Upper lobe of left lung (tissue), 6 donors: ENCODE data around the gene FEM1B. TPM values are rescaled to one million over a fixed set of nuclear protein-coding genes. Genes with fewer than 3 reads are reported as not detected.

Experiments
- ATAC-seq, 2 donors: fragments of 200-7000 bp; cut with Tn5 transposase; one replicate each; pipeline ENCODE4 v1.9.1; 2022; ENCODE audit warnings: mild to moderate bottlenecking in 2 of 2, moderate library complexity in 2 of 2; ENCODE audit not compliant: low FRiP score in 2 of 2
- DNase-seq, 2 donors: peaks; one replicate each; pipeline ENCODE4 v3.0.0-alpha.2; 2019 to 2020
- H3K27ac ChIP-seq, 4 donors: fragments of 200-600 bp; sonication (generic); one replicate each; pipeline ENCODE4 v1.5.1; 2016 to 2019
- H3K27me3 ChIP-seq, 4 donors: fragments of 200-600 bp; sonication (generic); one replicate each; pipeline ENCODE4 v1.5.1; 2017 to 2019
- H3K36me3 ChIP-seq, 4 donors: fragments of 200-600 bp; sonication (generic); one replicate each; pipeline ENCODE4 v1.5.1; 2016 to 2019
- H3K4me1 ChIP-seq, 4 donors: fragments of 200-600 bp; sonication (generic); one replicate each; pipeline ENCODE4 v1.5.1; 2018 to 2019
- H3K4me3 ChIP-seq, 4 donors: fragments of 200-600 bp; sonication (generic); one replicate each; pipeline ENCODE4 v1.5.1; 2017 to 2019; ENCODE audit warnings: mild to moderate bottlenecking in 2 of 4, moderate library complexity in 1 of 4
- H3K9me3 ChIP-seq, 4 donors: fragments of 200-600 bp; sonication (generic); one replicate each; pipeline ENCODE4 v1.5.1; 2018 to 2019
- CTCF ChIP-seq, 6 experiments: fragments of 450-650 bp in 4 of 6; fragments of 200-600 bp in 2 of 6; sonication (generic) in 2 of 6; IDR thresholded peaks; one replicate each; pipeline ENCODE4 v1.5.1; 2016 to 2019; ENCODE audit warnings: antibody characterized with exemption in 6 of 6
- EP300 ChIP-seq, 4 donors: sonication (generic); formaldehyde crosslinking; IDR thresholded peaks; one replicate each; pipeline ENCODE4 v1.5.1; 2017; ENCODE audit warnings: antibody characterized with exemption in 4 of 4, control low read depth in 2 of 4
- POLR2A ChIP-seq, 4 donors: fragments of 450-650 bp; IDR thresholded peaks; one replicate each; pipeline ENCODE4 v1.5.1; 2016 to 2017; ENCODE audit warnings: antibody characterized with exemption in 4 of 4, mild to moderate bottlenecking in 2 of 4
- POLR2AphosphoS5 ChIP-seq, 2 donors: sonication (generic); formaldehyde crosslinking; IDR thresholded peaks; one replicate each; pipeline ENCODE4 v1.5.1; 2017; ENCODE audit warnings: antibody characterized with exemption in 2 of 2
- WGBS, 2 donors: methylation state at CpG; one replicate each; pipeline ENCODE4 v1.1.5; 2017 to 2018; 5-methylcytosine and 5-hydroxymethylcytosine counted together
- total RNA-seq, 6 donors: library from RNA; depleted of rRNA in 4 of 6; stranded (reverse); fragments of >200 nt in 4 of 6; gene quantifications; one replicate each; pipeline versions ENCODE4 v1.1.0 to v1.2.1, GENCODE V29; 2016 to 2021
- donor health status: DM: no; HTN: no; CAD: no; lungs with moderate emphysema.
- donor health status: DM: no; HTN: yes; CAD: no; lungs with severe emphysema.

The FEM1B gene
- total RNA-seq, 6 donors from 2014 or later, result 16.0 to 58.8 (median 36.9) TPM

- Histone ChIP-seq H3K36me3 (no peaks in the 10 kb centered on the region), H3K9me3 (no peaks in the 10 kb centered on the region), H3K4me1 (peaks cover 14 to 29% (median 18%) of the 10 kb centered on the region in 4 donors), H3K27me3 (no peaks in the 10 kb centered on the region), H3K4me3 (peak overlapping the region in 3 of 4 donors; percentile 62 to 99 (median 80)), H3K27ac (peak overlapping the region in 2 of 4 donors; percentile 74 to 83)
- ATAC-seq (peak in 1 of 2 donors; percentile 30), DNase-seq (no peak)
- 57 to 60% methylated on average over 16 to 20 of the region's 20 CpGs for WGBS, 2 donors
- TF ChIP-seq POLR2AphosphoS5 (IDR thresholded peaks at IDR 0.05) (no peak), POLR2A (IDR thresholded peaks at IDR 0.05) (no peak), EP300 (IDR thresholded peaks at IDR 0.05) (no peak), CTCF (IDR thresholded peaks at IDR 0.05) (no peak)
Measured at GRCh38 chr15:68230157-68231100, 47.1 kb upstream of the FEM1B start.

- WGBS, 2 donors, result 83 to 90% methylated on average over 8 to 9 of the region's 9 CpGs
- ATAC-seq, result no peak
Measured at GRCh38 chr15:68231102-68231818, 46.3 kb upstream of the FEM1B start.

GRCh38 chr15:68232449-68232848, 45.1 kb upstream of the FEM1B start:
- WGBS, 2 donors, result 69 to 86% methylated on average over 6 of the region's 6 CpGs
- Histone ChIP-seq H3K36me3 (no peaks in the 10 kb centered on the region), H3K4me3 (no peak overlapping the region), H3K27me3 (no peaks in the 10 kb centered on the region), H3K27ac (no peak overlapping the region), H3K9me3 (no peaks in the 10 kb centered on the region), H3K4me1 (peaks cover 14 to 23% (median 18%) of the 10 kb centered on the region in 4 donors)
- TF ChIP-seq POLR2A (IDR thresholded peaks at IDR 0.05) (no peak), CTCF (IDR thresholded peaks at IDR 0.05) (no peak), POLR2AphosphoS5 (IDR thresholded peaks at IDR 0.05) (no peak), EP300 (IDR thresholded peaks at IDR 0.05) (no peak)
- DNase-seq (no peak), ATAC-seq (no peak)

More at GRCh38 chr15:68231102-68231818, 46.3 kb upstream of the FEM1B start:
- DNase-seq, result no peak
- no peaks in the 10 kb centered on the region for H3K9me3 ChIP-seq
- no peak overlapping the region for H3K27ac ChIP-seq
- no peak overlapping the region for H3K4me3 ChIP-seq
- no peaks in the 10 kb centered on the region for H3K27me3 ChIP-seq
- H3K4me1 ChIP-seq, result peaks cover 14 to 29% (median 18%) of the 10 kb centered on the region in 4 donors
- TF ChIP-seq CTCF (IDR thresholded peaks at IDR 0.05), result no peak
- TF ChIP-seq POLR2AphosphoS5 (IDR thresholded peaks at IDR 0.05), result no peak
- no peak for TF ChIP-seq POLR2A (IDR thresholded peaks at IDR 0.05)
- TF ChIP-seq EP300 (IDR thresholded peaks at IDR 0.05), result no peak
- H3K36me3 ChIP-seq, result no peaks in the 10 kb centered on the region

GRCh38 chr15:68232937-68233336, 44.6 kb upstream of the FEM1B start:
- Histone ChIP-seq H3K4me3 (no peak overlapping the region), H3K9me3 (no peaks in the 10 kb centered on the region), H3K27me3 (no peaks in the 10 kb centered on the region), H3K27ac (no peak overlapping the region), H3K4me1 (peaks cover 11 to 19% (median 14%) of the 10 kb centered on the region in 4 donors), H3K36me3 (no peaks in the 10 kb centered on the region)
- TF ChIP-seq POLR2A (IDR thresholded peaks at IDR 0.05), result no peak
- TF ChIP-seq POLR2AphosphoS5 (IDR thresholded peaks at IDR 0.05), result no peak
- TF ChIP-seq CTCF (IDR thresholded peaks at IDR 0.05), result no peak
- no peak for TF ChIP-seq EP300 (IDR thresholded peaks at IDR 0.05)
- ATAC-seq, result peak in 1 of 2 donors; percentile 45
- WGBS, 2 donors, result 80 to 81% methylated on average over 6 of the region's 6 CpGs
- no peak for DNase-seq
